ENCODE data around the gene TANC2. TPM values are rescaled to one million over a fixed set of nuclear protein-coding genes. Genes with fewer than 3 reads are reported as not detected.

Gene TANC2
- total RNA-seq, 1 experiment from 2014 or later = 53.2 TPM

MicroRNA genes within 50 kb of the gene (microRNA counts, 767-probe panel; counts per million panel counts)
- not detected for microRNA hsa-miR-633

Small RNA genes within 50 kb of the gene (microRNA-seq; reads per million reads assigned to microRNA genes)
- gene MIR633 (ENCODE audit: borderline number of aligned reads) = not detected

Other genes starting within 250 kb of the TANC2 start
- not detected for gene MARCHF10, start 157.9 kb upstream of the TANC2 start, total RNA-seq (2021; ENCODE audit: unreplicated experiment)

All from HCT116 (cell line).